NT2/D1 (cell line): Measurements from ENCODE around the gene INO80E.
A peak's percentile ranks its signal among the peaks of the same experiment; 100 is the strongest.

ENCODE experiments used
- DNase-seq: peaks from one replicate; pipeline ENCODE4 v3.0.0-alpha.2; 2011; ENCODE audit warnings: low read depth, low spot score
- H3K27me3 ChIP-seq: 2 replicates; pipeline ENCODE4 v1.6.0; 2011; ENCODE audit warnings: mild to moderate bottlenecking; ENCODE audit not compliant: insufficient read length, insufficient read depth
- H3K36me3 ChIP-seq: 2 replicates; pipeline ENCODE4 v1.6.1; 2011; ENCODE audit warnings: mild to moderate bottlenecking, low read length, mixed read lengths; ENCODE audit not compliant: insufficient read depth, insufficient read length
- H3K4me1 ChIP-seq: 2 replicates; pipeline ENCODE4 v1.5.1; 2011; ENCODE audit not compliant: insufficient read depth, insufficient read length
- H3K4me3 ChIP-seq: 2 replicates; pipeline ENCODE4 v1.5.1; 2011; ENCODE audit warnings: low read depth; ENCODE audit not compliant: insufficient read length
- H3K9ac ChIP-seq: 2 replicates; pipeline ENCODE4 v1.6.0; 2011; ENCODE audit warnings: low read depth; ENCODE audit not compliant: insufficient read length
- H3K9me3 ChIP-seq: 2 replicates; pipeline ENCODE4 v1.5.1; 2011; ENCODE audit warnings: mild to moderate bottlenecking, low read length; ENCODE audit not compliant: insufficient read depth
- SUZ12 ChIP-seq: IDR thresholded peaks from 2 replicates; pipeline ENCODE4 v1.6.1; 2011; ENCODE audit not compliant: insufficient read length, insufficient read depth; ENCODE audit errors: extremely low read depth
- YY1 ChIP-seq: IDR thresholded peaks from 2 replicates; pipeline ENCODE4 v1.6.1; 2011; ENCODE audit not compliant: insufficient read length, insufficient read depth
- ZNF274 ChIP-seq: IDR thresholded peaks from 2 replicates; pipeline ENCODE4 v1.6.1; 2011; ENCODE audit warnings: mild to moderate bottlenecking, low read depth, low read length

Gene INO80E

DNA sequence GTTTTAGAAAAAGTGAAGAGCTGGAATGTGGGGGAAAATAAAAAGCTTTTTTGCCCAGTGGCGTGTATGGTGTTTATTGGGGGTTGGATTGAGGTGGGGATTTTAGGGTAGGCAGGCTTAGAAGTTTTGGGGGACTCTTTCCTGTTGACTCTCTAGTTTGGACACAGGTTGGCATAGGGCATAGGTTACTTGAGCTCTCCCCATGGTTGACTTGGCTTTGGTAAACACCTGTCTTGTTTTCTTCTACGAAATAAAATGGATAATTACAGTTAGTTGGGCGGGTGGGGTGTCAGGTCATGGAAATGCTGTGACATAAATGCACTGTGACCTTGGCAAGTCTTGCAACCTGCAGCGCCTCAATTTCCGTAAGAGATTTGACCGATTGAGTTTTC is 23.1 kb upstream of the INO80E start:
- no peak for DNase-seq
- no peak for TF ChIP-seq YY1
- no peak for TF ChIP-seq SUZ12
- no peak for TF ChIP-seq ZNF274
- no peak overlapping the region for H3K9ac ChIP-seq
- H3K27me3 ChIP-seq: peaks cover 10% of the 10 kb centered on the region
- no peak overlapping the region for H3K4me3 ChIP-seq
- H3K9me3 ChIP-seq: peaks cover 16% of the 10 kb centered on the region
- peaks cover 6% of the 10 kb centered on the region for H3K4me1 ChIP-seq
- H3K36me3 ChIP-seq: peaks cover 42% of the 10 kb centered on the region

DNA sequence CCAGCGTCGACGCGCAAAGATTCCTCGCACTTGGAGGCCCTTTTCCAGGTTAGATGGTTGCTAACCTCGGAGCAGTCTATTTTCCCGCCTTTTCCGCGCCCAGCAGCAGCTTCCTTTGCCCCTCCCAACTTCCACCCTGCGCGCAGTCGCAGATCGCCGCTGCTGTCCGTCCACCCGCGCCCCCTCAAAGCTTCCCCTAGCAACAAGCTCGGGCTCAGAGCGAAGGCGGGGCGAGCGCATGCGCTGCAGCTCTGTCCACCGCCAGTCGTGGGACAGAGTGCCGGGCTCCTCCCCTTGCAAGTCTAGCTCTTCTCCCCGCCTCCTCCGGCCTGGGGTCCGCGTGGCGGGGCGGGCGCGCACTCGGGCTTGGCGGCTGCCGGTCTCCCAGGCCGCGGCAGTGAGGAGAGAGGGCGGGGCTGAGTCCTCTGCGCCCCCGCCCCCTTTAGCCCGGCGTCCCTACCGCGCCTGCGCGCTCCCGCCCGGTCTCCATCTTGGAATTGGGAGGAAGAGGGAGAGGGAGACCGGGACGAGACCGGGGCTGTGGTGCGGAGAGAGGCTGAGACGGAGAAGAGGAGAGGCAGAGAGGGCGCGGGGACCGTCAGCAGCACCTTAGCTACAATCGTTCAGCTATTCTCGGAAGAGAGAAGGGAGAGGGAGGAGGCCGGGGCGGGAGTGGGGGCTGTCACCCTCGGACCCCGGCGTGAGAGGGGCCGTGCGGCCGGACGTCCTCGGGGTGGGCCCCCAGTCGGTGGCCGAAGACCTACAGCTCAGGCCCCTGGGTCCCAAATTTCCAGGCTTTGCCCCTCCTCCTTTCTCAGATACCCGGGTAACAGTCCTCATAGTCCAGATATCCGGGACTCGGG is 22.4 kb upstream of the INO80E start, which contains the start of gene TAOK2:
TSS of gene TAOK2 (plus strand) at position 485 of the 863 bp plus-strand sequence. CDS start 3,905 bp downstream, outside the sequence.
- peak; percentile 99 for DNase-seq

DNA sequence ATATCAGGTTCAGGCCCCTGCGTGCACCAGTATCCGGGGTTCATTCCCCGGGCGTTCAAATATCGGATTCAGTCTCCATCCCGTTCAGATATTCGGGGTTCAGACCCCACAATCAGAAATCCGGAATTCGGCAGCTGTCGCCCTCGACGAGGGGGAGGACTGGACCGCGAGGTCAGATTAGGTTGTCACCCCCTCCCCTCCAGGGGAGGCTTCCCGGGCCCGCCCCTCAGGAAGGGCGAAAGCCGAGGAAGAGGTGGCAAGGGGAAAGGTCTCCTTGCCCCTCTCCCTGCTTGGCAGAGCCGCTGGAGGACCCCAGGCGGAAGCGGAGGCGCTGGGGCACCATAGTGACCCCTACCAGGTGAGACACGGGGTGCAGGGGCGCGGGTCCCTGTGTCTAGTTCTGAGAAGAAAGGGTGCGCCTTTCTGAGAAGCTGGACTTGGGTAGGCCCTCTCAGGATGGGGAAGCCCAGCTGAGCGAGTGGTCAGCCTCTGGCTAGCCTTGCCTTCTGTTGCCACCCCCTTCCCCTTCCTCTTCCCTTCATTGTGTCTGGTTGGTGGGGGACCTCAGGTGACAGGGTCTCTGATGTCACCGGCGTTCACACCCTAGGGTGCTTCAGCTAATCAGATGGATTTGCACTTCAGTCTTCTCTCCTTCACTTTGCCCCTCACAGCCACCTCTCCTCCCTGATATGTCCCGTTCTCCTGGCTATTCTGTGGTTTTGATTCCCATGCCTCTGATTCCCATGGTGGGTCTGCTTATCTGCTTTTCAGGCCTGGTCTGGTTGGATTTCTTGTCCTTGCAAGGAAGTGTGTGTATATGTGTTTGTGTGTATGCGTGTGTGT is 21.5 kb upstream of the INO80E start:
- TF ChIP-seq SUZ12 (no peak), YY1 (no peak), ZNF274 (no peak)
- DNase-seq: no peak
- peaks cover 44% of the 10 kb centered on the region for H3K36me3 ChIP-seq

More for the DNA sequence above, 22.4 kb upstream of the INO80E start, which contains the start of gene TAOK2:
- H3K4me3 ChIP-seq: peak within 1 kb of the TSS; percentile 89
- H3K4me1 ChIP-seq: peaks cover 7% of the 10 kb centered on the region
- TF ChIP-seq ZNF274: no peak
- TF ChIP-seq YY1: peak; percentile 57
- peaks cover 16% of the 10 kb centered on the region for H3K9me3 ChIP-seq
- peaks cover 10% of the 10 kb centered on the region for H3K27me3 ChIP-seq
- H3K9ac ChIP-seq: peak within 1 kb of the TSS; percentile 97
- H3K36me3 ChIP-seq: peaks cover 42% of the 10 kb centered on the region

DNA sequence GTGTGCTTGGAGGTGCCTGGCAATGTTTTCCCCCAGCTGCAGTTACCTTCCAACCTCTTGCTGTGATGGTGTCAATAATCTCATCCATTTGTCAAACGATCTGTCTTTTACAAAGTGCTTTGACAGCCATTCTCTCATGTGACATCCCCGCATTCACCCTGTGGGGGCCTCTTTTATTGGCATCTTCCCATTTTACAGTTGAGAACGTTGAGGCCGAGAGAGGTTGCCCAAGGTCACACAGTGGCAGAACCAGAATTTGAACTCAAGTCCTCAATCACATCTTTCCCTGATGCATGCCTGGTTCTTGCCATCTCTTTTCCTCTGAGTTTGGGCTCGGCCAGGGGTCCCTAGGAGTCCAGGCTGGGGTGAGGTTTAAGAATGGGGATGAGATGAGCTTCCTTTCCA is 20.9 kb upstream of the INO80E start:
- Histone ChIP-seq H3K4me1 (peaks cover 7% of the 10 kb centered on the region), H3K36me3 (peaks cover 47% of the 10 kb centered on the region), H3K9ac (peak overlapping the region; percentile 97), H3K4me3 (peak overlapping the region; percentile 89), H3K27me3 (peaks cover 10% of the 10 kb centered on the region), H3K9me3 (peaks cover 16% of the 10 kb centered on the region)
- DNase-seq: no peak
- TF ChIP-seq YY1 (no peak), SUZ12 (no peak), ZNF274 (no peak)

More for the DNA sequence above, 21.5 kb upstream of the INO80E start:
- Histone ChIP-seq H3K9me3 (peaks cover 16% of the 10 kb centered on the region), H3K4me3 (peak overlapping the region; percentile 89), H3K9ac (peak overlapping the region; percentile 97), H3K4me1 (peaks cover 7% of the 10 kb centered on the region), H3K27me3 (peaks cover 10% of the 10 kb centered on the region)

DNA sequence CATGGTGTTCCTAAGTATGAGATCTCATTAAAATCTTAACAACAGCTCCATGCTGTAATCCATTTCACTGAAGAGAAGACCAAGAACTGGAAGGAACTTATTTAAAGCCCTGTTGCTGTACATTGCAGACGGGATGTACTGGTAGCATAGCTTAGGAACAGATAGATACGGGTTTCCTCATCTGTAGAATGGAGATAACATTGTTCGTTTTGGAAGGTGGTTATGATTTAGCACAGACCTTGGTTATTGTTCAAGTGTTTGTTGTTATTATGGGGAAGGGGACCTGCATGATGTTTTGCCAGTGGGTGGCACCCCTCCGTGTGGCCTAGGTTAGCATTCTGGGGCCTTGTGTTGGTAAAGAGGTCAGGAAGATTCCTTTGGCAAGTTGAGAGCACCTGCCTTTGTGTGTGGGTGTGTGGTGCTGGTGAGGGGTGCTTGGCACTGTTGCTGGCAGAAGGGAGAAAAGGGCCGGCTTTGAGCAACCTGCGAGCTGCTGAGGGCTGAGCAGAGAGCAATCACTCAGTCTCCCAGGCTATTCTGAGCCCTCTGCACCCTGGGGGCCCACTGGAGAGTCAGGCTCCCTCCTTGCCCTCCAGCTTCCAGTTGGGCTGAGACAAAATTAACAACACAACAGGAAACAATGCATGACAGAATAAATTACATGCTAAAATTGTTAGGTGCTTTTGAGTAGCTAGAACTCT is 20.1 kb upstream of the INO80E start:
- Histone ChIP-seq H3K4me3 (peak overlapping the region; percentile 16), H3K9me3 (peaks cover 16% of the 10 kb centered on the region), H3K27me3 (peaks cover 10% of the 10 kb centered on the region), H3K9ac (peak overlapping the region; percentile 58), H3K36me3 (peaks cover 55% of the 10 kb centered on the region), H3K4me1 (peaks cover 7% of the 10 kb centered on the region)
- no peak for DNase-seq
- no peak for TF ChIP-seq YY1
- TF ChIP-seq ZNF274: no peak
- no peak for TF ChIP-seq SUZ12

DNA sequence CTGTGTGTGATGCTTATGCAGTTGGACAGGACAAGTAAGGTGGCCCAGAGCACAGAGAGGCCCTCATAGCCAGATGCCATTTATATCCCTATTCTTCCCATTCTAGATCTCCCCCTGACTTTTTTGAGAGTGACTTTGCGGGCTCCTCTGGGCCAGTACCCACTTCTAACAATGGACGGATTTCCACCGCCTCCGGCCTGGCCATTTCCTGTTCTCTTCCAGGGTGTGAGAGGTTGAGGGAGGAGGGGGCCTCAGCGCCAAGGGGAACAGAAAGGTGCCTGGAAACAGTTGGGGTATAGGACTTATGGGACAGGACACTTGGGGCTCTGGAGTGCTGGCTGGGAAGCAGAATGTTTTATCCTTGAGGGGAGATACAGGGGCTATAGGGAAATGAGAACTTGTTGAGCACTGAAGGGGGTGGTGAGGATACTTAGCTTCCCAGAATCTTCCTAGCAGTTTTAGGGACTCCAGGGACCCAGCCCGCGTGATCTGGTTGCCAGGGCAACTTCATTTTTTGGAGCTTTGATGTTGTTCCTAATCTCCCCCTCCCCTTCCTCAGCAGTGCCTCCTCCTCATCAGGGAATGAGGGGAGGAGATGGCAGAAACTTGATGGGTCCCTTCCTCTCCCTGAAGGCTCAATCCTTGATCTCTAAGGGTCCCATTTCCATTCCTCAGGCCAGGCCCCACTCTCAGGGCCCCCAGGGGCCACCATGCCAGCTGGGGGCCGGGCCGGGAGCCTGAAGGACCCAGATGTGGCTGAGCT is 18.8 kb upstream of the INO80E start:
- Histone ChIP-seq H3K9ac (no peak overlapping the region), H3K4me1 (peaks cover 7% of the 10 kb centered on the region), H3K36me3 (peaks cover 57% of the 10 kb centered on the region), H3K4me3 (no peak overlapping the region), H3K9me3 (peaks cover 11% of the 10 kb centered on the region), H3K27me3 (peaks cover 8% of the 10 kb centered on the region)
- TF ChIP-seq YY1 (no peak), SUZ12 (no peak), ZNF274 (no peak)
- DNase-seq: no peak
